GM12865 (cell line): ENCODE results near the gene COG7.
A peak's percentile ranks its signal among the peaks of the same experiment; 100 is the strongest.
"Not testable (repeated sequence)": the region's sequence is repeated elsewhere in the genome, so short reads cannot be mapped to it uniquely, and the experiment has no call there.

ENCODE experiments used
- DNase-seq: peaks from one replicate; pipeline ENCODE4 v3.0.0; 2010; ENCODE audit warnings: low read depth
- H3K4me3 ChIP-seq: 2 replicates; pipeline ENCODE4 v1.5.1; 2011; ENCODE audit warnings: mild to moderate bottlenecking, low read depth, low read length, control low read depth
- TF ChIP-seq, protein P1 (sequence below): IDR thresholded peaks from 2 replicates; pipeline ENCODE4 v1.5.1; 2011; ENCODE audit warnings: low read length, control low read depth, low read depth, inconsistent platforms; ENCODE audit not compliant: insufficient read depth; ENCODE audit errors: missing control alignments

COG7 gene

DNA sequence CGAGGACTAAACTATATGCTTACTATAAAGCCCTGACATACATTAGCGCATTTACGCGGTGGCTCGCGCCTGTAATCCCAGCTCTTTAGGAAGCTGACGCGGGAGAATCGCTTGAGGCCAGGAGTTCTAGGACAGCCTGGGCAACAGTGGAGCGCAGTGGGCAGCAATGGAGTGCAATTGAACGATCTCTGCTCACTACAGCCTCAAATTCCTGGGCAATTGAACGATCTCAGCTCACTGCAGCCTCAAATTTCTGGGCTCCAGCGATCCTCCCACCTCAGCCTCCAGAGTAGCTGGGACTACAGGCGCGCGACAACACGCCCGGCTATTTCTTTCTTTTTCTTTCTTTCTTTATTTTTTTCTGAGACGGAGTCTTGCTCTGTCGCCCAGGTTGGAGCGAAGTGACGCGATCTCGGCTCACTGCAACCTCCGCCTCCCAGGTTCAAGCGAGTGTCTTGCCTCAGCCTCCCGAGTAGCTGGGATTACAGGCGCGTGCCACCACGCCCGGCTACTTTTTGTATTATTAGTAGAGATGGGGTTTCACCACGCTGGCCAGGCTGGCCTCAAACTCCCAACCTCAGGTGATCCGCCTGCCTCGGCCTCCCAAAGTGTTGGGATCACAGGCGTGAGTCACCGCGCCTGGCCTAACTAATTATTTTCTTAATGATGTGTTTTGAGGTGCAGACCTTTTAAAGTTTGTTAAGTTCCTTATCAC lies 506 bp upstream of the COG7 start:
- TF ChIP-seq, protein P1, sequence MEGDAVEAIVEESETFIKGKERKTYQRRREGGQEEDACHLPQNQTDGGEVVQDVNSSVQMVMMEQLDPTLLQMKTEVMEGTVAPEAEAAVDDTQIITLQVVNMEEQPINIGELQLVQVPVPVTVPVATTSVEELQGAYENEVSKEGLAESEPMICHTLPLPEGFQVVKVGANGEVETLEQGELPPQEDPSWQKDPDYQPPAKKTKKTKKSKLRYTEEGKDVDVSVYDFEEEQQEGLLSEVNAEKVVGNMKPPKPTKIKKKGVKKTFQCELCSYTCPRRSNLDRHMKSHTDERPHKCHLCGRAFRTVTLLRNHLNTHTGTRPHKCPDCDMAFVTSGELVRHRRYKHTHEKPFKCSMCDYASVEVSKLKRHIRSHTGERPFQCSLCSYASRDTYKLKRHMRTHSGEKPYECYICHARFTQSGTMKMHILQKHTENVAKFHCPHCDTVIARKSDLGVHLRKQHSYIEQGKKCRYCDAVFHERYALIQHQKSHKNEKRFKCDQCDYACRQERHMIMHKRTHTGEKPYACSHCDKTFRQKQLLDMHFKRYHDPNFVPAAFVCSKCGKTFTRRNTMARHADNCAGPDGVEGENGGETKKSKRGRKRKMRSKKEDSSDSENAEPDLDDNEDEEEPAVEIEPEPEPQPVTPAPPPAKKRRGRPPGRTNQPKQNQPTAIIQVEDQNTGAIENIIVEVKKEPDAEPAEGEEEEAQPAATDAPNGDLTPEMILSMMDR, result no peak
- no peak for DNase-seq
- H3K4me3 ChIP-seq, result peak overlapping the region; percentile 77

DNA sequence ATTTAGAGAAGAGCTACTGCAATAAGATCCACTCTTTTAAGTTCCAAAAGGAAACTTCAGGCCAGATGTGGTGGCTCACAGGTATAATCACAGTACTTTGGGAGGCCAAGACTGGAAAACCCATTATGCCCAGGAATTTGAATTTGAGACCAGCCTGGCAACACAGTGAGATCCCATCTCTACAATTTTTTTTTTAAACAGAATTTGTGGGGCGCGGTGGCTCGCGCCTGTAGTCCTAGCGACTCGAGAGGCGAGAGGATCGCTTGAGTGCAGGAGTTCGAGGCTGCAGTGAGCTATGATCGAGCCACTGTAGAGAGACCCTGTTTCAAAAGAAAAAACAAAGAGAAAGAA lies 793 bp downstream of the COG7 start:
- peak overlapping the region; percentile 77 for H3K4me3 ChIP-seq
- TF ChIP-seq, protein P1, result no peak
- DNase-seq, result no peak

DNA sequence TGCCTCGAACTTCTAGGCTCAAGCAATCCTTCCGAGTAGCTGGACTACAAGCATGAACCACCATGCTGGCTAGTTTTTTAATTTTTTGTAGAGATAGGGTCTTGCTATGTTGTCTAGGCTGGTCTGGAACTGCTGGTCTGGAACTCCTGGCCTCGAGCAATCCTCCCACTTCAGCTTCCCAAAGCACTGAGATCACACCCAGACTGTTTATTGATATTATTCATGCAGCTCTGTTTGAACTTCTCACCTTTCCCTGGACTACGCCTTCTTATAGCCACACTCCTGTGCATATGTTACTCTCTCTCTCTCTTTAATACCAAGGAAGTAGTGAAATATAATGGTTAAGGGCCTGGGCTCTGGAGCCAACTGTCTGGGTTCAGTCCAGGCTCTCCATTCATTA lies 4.6 kb downstream of the COG7 start:
- DNase-seq, result no peak
- H3K4me3 ChIP-seq, result no peak overlapping the region
- TF ChIP-seq, protein P1, result no peak

DNA sequence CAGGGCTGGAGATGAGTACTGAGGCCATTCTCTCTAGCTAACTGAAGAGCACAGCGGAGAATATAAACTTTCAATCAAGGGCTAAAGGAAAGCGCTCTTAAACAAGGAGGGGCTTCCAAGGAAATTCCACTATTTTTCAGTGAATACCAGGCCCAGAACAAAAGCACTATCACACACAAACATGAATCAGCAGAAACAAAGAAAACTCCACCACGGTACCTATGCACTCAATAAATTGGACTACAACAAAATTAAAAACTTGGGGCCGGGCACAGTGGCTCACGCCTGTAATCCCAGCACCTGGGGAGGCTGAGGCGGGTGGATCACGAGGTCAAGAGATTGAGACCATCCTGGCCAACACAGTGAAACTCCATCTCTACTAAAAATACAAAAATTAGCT lies 15.4 kb downstream of the COG7 start:
- H3K4me3 ChIP-seq, DNase-seq: not testable (repeated sequence)

DNA sequence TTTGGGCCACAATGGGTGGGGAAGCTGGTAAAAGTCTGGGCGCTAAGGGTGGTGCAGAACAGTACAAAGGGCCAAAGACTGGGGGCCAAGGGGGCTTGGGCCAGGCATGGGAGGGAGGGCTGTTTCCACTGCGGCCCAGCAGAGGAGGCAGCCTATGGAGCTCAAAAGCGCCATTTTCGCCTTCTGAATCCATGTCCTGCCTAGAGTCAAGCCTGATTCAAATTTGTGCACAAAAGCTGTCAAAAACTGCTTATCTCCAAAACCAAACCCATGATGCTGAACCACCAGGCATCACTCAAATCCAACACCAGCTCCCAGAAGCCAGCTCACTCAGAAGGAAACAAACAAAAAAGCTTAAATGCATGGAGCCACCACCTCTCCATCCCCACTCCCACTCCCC lies 16.0 kb downstream of the COG7 start:
- DNase-seq, result no peak
- TF ChIP-seq, protein P1, result no peak
- H3K4me3 ChIP-seq, result no peak overlapping the region

DNA sequence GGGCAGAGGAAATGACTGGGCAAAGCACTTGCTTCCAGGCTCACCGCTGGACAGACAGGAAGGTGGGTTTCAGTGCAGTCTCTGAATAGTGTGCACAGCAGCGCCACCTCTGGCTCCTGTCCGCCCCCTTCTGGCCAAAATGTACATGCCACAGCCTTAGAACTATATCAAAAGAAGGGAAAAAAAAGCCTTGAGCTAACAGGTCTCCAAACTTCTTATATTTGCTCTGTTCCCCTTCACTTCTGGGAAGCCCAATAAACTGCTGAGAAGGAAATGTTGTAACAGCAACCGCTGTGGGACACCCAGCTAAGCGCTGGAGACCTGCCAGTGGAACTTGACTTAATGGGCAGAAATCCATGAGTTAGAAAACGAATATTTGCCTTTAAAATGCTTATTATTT lies 17.5 kb downstream of the COG7 start:
- TF ChIP-seq, protein P1, result peak; percentile 94
- H3K4me3 ChIP-seq, result no peak overlapping the region
- peak; percentile 78 for DNase-seq

DNA sequence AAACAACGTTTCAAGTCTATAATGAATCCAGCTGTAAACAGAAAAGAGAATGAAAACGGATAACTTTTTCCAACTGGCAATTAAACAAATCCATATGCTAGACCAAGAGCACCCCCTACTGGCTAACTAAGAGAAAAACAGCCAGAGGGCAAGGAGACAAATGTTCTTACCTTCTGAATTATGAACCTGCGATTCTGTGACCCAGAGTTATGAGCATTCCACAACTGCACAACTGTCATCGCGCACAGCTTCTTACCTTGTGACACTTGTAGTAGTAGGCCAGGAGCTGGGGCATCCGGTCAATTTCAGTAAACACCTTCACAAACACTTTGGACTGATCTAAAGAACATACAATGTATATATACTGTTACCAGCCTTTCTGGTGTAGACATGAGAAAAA lies 18.6 kb downstream of the COG7 start:
- TF ChIP-seq, protein P1, result peak; percentile 79
- peak; percentile 82 for DNase-seq
- no peak overlapping the region for H3K4me3 ChIP-seq
